NCI-H82 (cell line): Measurements from ENCODE around the gene AK1.
A peak's percentile ranks its signal among the peaks of the same experiment; 100 is the strongest.

ENCODE experiments used
- DNase-seq: peaks from one replicate; lab custom pipeline; 2025; lab: John Stamatoyannopoulos, UW

The AK1 gene

DNA sequence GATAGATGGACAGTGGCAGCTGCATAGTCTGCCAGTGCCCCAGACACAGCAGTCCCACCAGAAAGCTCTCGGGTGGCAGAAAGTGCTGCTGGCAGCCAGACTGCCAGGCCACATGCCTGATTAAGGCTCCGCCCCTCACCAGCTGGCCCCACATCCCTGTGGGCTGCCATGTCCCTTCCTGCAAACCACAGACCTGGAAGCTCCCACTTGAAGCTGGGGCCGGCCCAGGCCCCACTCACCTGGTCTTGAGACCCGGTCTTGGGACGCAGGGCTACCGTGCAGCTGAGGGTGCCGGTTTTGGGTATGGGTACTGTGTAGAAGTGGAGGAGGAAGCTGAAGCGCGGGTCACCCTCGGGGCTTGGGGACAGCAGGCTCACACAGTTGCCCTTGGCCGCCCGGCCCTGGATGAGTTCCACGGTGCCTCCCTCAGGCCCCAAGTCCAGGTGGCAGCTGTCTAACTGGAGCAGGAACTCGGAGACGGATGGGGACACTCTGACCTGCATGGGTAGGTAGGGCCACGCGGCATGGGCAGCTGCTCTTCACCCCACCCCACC lies 59.5 kb downstream of the AK1 start:
- DNase-seq = peak; percentile 39

DNA sequence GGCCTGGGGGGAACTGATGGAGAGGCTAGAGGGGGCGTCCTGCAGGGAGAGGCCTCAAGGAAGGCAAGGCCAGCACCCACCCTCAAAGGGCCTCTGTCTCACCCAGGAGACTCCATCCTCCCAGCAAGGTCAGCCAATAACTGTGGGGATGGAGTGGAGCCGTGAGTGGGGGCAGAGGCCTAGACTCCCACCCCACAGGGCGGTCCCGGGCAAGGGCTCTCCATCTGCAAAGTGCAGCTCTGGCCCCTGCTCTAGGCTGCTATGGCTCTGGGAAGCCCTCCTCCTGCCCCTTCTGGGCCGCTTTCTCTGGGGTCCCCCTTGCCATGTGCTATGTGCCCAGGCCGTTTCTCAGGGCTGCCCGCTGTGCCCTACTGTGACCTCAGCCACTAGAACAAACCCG lies 60.7 kb downstream of the AK1 start:
- no peak for DNase-seq
